GM12878 (cell line): Measurements from ENCODE around the gene CIB2.

ENCODE experiments used
- POLR2AphosphoS5 ChIP-seq: IDR thresholded peaks from 2 replicates; pipeline ENCODE4 v1.6.1; 2011; ENCODE audit warnings: mild to moderate bottlenecking, low read length, inconsistent platforms
- TF ChIP-seq, protein P1 (sequence below), 3 experiments: IDR thresholded peaks in 2 of 3; conservative IDR thresholded peaks in 1 of 3; 2 replicates each; pipeline ENCODE4 v1.5.1; 2011; ENCODE audit warnings: low read depth in 3 of 3, low read length in 3 of 3, mild to moderate bottlenecking in 3 of 3, control low read depth in 2 of 3, moderate library complexity in 2 of 3, inconsistent platforms in 1 of 3, mixed read lengths in 1 of 3; ENCODE audit not compliant: control insufficient read depth in 2 of 3, insufficient read depth in 1 of 3; ENCODE audit errors: extremely low read depth in 1 of 3

DNA sequence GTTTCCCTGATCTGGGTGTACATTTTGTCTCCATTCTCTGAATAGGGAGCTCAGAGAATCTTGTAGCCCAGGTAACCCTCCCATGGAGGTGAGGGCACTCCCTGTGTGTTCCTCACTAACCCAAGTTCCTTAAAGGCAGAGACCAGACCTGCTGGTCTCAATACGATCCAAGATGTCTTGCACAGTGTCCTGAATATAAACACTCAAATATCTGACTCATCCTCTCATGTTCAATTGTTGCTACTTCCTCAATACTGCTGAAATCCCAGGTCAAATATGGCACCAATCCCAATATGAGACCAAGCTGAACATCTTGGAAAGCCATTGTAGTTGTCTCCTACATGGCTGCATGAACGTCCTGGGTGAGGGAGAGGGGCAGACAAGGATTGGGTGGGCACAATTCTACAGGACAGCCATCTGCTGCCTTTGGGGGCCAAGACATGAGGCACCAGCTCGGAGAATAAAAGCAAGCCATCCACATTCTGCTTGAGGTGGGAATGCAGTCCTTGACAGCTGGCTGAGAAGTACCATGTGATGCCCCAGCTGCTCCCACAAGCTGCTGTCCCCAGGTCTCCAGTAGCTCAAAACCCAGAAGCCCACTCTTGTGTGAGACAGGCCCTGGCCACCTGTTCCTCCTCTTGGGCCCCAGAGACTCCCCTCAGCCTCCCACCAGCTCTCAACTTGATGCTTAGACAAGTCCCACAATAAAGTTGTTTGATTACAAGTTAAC, 72.0 kb downstream of the CIB2 start:
- TF ChIP-seq, protein P1, sequence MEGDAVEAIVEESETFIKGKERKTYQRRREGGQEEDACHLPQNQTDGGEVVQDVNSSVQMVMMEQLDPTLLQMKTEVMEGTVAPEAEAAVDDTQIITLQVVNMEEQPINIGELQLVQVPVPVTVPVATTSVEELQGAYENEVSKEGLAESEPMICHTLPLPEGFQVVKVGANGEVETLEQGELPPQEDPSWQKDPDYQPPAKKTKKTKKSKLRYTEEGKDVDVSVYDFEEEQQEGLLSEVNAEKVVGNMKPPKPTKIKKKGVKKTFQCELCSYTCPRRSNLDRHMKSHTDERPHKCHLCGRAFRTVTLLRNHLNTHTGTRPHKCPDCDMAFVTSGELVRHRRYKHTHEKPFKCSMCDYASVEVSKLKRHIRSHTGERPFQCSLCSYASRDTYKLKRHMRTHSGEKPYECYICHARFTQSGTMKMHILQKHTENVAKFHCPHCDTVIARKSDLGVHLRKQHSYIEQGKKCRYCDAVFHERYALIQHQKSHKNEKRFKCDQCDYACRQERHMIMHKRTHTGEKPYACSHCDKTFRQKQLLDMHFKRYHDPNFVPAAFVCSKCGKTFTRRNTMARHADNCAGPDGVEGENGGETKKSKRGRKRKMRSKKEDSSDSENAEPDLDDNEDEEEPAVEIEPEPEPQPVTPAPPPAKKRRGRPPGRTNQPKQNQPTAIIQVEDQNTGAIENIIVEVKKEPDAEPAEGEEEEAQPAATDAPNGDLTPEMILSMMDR (IDR thresholded peaks at IDR 0.05 in 2 of 3, conservative IDR thresholded peaks at IDR 0.05 in 1 of 3; ENCODE audit: control insufficient read depth in 2 of 3, extremely low read depth in 1 of 3, insufficient read depth in 1 of 3, low read depth in 3 of 3, low read length in 3 of 3) = no peak
- TF ChIP-seq POLR2AphosphoS5 = no peak
